ENCODE data around the gene KCNA5. TPM values are rescaled to one million over a fixed set of nuclear protein-coding genes. Genes with fewer than 3 reads are reported as not detected.

KCNA5 gene
- total RNA-seq, 1 donor from 2014 or later: 0.50 TPM

GRCh38 chr12:5051334-5051733, 7.7 kb downstream of the KCNA5 start:
- Histone ChIP-seq H3K27me3 (ENCODE audit: control insufficient read depth, insufficient read depth, low read length) (peaks cover 6% of the 10 kb centered on the region), H3K4me3 (ENCODE audit: low read depth, low read length) (no peak overlapping the region), H3K36me3 (ENCODE audit: control insufficient read depth, insufficient read depth, low read length) (no peaks in the 10 kb centered on the region)
- no peak for TF ChIP-seq CTCF (IDR thresholded peaks at IDR 0.05; ENCODE audit: insufficient read depth, low read length, poor library complexity, severe bottlenecking)
- no peak for DNase-seq (ENCODE audit: low read depth)

- no peak for TF ChIP-seq CTCF (IDR thresholded peaks at IDR 0.05; ENCODE audit: insufficient read depth, low read length, poor library complexity, severe bottlenecking)
- DNase-seq (ENCODE audit: low read depth): no peak
- H3K36me3 ChIP-seq (ENCODE audit: control insufficient read depth, insufficient read depth, low read length): no peaks in the 10 kb centered on the region
- peaks cover 4% of the 10 kb centered on the region for H3K27me3 ChIP-seq (ENCODE audit: control insufficient read depth, insufficient read depth, low read length)
- no peak overlapping the region for H3K4me3 ChIP-seq (ENCODE audit: low read depth, low read length)
Observed at GRCh38 chr12:5051913-5052312, 8.2 kb downstream of the KCNA5 start.

- DNase-seq (ENCODE audit: low read depth): no peak
- no peaks in the 10 kb centered on the region for H3K36me3 ChIP-seq (ENCODE audit: control insufficient read depth, insufficient read depth, low read length)
- no peak for TF ChIP-seq CTCF (IDR thresholded peaks at IDR 0.05; ENCODE audit: insufficient read depth, low read length, poor library complexity, severe bottlenecking)
- no peak overlapping the region for H3K4me3 ChIP-seq (ENCODE audit: low read depth, low read length)
- H3K27me3 ChIP-seq (ENCODE audit: control insufficient read depth, insufficient read depth, low read length): peaks cover 2% of the 10 kb centered on the region
Observed at GRCh38 chr12:5052348-5052747, 8.7 kb downstream of the KCNA5 start.

- TF ChIP-seq CTCF (IDR thresholded peaks at IDR 0.05; ENCODE audit: insufficient read depth, low read length, poor library complexity, severe bottlenecking): no peak
Observed at GRCh38 chr12:5059358-5059757, 15.7 kb downstream of the KCNA5 start.

GRCh38 chr12:5060958-5061357, 17.3 kb downstream of the KCNA5 start:
- H3K36me3 ChIP-seq (ENCODE audit: control insufficient read depth, insufficient read depth, low read length): no peaks in the 10 kb centered on the region
- no peaks in the 10 kb centered on the region for H3K27me3 ChIP-seq (ENCODE audit: control insufficient read depth, insufficient read depth, low read length)
- no peak for TF ChIP-seq CTCF (IDR thresholded peaks at IDR 0.05; ENCODE audit: insufficient read depth, low read length, poor library complexity, severe bottlenecking)
- H3K4me3 ChIP-seq (ENCODE audit: low read depth, low read length): no peak overlapping the region
- no peak for DNase-seq (ENCODE audit: low read depth)

More at GRCh38 chr12:5059358-5059757, 15.7 kb downstream of the KCNA5 start:
- DNase-seq (ENCODE audit: low read depth): no peak
- Histone ChIP-seq H3K27me3 (ENCODE audit: control insufficient read depth, insufficient read depth, low read length) (no peaks in the 10 kb centered on the region), H3K36me3 (ENCODE audit: control insufficient read depth, insufficient read depth, low read length) (no peaks in the 10 kb centered on the region), H3K4me3 (ENCODE audit: low read depth, low read length) (no peak overlapping the region)

GRCh38 chr12:5063149-5063548, 19.5 kb downstream of the KCNA5 start:
- Histone ChIP-seq H3K27me3 (ENCODE audit: control insufficient read depth, insufficient read depth, low read length) (no peaks in the 10 kb centered on the region), H3K4me3 (ENCODE audit: low read depth, low read length) (no peak overlapping the region), H3K36me3 (ENCODE audit: control insufficient read depth, insufficient read depth, low read length) (no peaks in the 10 kb centered on the region)
- DNase-seq (ENCODE audit: low read depth): no peak
- TF ChIP-seq CTCF (IDR thresholded peaks at IDR 0.05; ENCODE audit: insufficient read depth, low read length, poor library complexity, severe bottlenecking): no peak
